GM12891 (cell line): Measurements from ENCODE around the gene SLC1A3.

Experiments
- POLR2A ChIP-seq: IDR thresholded peaks from 2 replicates; pipeline ENCODE4 v1.6.1; 2011; ENCODE audit warnings: low read depth, low read length, control low read depth
- SPI1 ChIP-seq: IDR thresholded peaks from 2 replicates; pipeline ENCODE4 v1.6.1; 2011; ENCODE audit warnings: low read depth, low read length, control low read depth

GRCh38 chr5:36664766-36665165, 58.4 kb downstream of the SLC1A3 start:
- TF ChIP-seq SPI1 (no peak), POLR2A (no peak)
